GM18870 (cell line): ENCODE results near the gene EPHB4.
"Not testable (repeated sequence)": the region's sequence is repeated elsewhere in the genome, so short reads cannot be mapped to it uniquely, and the experiment has no call there.

Experiments used
- ATAC-seq: cut with Tn5 transposase; IDR thresholded peaks from one replicate; pipeline ENCODE4 v1.9.1; 2021; ENCODE audit warnings: moderate library complexity; ENCODE audit not compliant: unreplicated experiment

The EPHB4 gene

DNA sequence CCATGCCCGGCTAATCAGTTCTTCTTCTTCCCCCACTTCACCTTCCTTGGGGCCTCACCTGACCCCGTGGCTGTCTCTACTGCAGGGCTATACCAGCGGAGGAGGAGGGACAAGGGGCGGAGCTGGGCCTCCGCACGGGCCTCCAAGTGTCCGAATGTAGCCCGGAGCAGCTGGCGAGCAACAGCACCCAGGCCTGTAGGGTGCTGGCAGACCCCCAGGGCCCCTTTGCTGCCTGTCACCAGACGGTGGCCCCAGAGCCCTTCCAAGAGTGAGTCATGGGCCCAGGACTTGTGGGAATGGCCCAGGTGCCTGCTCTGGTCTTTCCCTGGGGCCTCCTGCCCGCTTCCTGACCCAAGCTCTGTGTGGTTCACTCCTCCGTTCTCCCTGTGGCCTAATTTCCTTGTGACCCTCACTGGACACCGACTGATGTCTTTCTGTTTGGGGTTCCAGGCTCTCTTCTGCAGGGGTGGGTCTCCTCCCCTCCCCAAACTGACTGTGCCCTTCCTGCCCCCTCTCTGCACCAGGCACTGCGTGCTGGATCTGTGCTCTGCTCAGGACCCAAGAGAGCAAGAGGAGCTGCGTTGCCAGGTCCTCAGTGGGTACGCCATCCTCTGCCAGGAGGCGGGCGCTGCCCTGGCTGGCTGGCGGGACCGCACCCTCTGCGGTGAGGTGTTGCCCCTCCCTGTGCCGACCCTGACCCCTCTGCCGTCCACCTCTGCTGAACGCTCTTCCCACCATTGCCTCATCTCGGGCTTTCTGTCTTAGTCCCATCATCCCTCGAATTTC is 35.2 kb downstream of the EPHB4 start:
- ATAC-seq = no peak

DNA sequence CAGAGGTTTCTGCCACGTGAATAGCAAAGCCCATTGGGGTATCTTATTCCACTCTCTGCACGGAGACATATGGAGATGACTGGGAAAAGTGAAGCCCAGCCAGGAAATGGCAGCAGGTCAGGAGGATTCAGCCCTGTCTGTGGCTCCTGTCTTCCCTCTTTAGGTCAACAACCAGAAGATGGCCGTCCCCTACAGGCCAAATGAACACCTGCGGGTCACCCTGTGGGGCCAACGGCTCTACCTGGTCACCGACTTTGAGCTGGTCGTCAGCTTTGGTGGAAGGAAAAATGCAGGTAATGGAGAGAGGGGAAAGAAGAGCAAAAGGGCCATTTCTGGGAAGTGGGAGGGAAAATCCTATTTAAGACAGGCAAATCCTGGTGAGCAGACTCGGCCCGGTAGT is 38.3 kb downstream of the EPHB4 start:
- ATAC-seq = no peak

DNA sequence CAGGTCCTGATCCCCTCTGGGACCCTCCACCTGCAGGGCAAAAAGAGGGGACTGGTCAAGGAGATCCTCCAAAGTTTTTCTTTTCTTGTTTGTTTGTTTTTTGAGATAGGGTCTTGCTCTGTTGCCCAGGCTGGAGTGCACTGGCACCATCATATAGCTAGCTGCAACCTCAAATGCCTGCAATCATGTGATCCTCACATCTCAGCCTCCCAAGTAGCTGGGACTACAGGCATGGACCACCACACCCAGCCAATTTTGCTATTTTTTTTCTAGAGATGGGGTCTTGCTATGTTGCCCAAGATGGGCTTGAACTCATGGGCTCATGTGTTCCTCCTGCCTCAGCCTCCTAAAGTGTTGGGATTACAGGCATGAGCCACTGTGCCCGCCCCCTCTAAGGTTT is 41.0 kb downstream of the EPHB4 start:
- ATAC-seq = no peak

DNA sequence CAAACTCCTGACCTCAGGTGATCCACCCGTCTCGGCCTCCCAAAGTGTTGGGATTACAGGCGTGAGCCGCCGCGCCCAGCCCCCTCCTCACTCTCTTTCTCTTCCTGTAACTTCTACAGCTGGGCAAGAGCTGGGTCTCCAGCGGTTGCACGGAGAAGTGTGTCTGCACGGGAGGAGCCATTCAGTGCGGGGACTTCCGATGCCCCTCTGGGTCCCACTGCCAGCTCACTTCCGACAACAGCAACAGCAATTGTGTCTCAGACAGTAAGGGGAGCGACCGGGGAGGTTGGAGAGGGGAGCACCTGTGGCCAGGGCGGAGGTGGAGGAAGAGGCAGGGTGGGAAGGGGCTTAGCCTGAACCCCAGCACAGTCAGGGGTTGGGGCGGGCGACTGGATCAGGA is 41.4 kb downstream of the EPHB4 start:
- no peak for ATAC-seq

DNA sequence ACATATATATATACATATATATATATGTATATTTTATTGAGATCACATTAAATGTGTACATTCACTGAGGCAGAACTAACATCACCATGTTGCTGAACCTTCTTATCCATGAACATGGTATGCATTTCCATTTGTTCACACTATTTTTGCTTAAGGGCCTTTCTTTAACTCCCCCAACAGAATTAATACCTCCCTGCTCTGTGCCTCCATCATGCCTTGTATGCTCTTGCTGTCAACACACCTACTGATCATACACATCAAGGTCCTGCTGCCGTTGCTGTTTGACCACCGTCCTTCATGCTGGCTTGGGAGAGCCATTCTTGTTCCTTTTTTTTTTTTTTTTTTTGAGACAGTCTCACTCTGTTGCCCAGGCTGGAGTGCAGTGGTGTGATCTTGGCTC is 43.5 kb downstream of the EPHB4 start:
- no peak for ATAC-seq

DNA sequence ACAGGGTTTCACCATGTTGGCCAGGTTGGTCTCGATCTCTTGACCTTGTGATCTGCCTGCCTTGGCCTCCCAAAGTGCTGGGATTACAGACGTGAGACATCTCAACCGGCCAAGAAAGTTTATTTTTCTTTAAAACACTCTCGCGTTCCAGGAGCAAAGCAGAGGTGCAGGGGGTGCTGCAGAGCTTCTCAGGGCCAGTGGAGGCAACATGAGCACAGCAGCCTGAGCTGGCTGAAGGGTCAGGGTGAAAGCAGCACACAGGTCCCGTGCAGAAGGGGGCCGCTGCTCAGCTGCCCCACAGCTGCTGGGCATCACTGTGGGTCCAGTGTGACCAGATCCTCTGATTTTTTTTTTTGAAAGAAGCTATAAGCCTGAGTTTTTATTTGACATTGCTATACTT is 46.1 kb downstream of the EPHB4 start:
- no peak for ATAC-seq

DNA sequence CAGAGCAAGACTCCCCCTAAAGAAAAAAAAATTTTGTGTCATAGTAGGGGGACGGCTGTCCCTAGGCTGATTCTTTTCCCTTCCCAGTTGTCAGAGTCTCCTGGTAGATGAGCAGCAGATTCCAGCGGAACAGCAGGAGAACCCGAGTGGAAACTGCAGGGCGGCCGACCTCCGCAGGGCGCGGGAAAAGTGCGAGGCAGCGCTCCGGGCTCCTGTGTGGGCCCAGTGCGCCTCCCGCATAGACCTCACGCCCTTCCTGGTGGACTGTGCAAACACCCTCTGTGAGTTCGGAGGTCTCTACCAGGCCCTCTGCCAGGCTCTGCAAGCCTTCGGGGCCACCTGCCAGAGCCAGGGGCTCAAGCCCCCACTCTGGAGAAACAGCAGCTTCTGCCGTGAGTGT is 48.0 kb downstream of the EPHB4 start:
- no peak for ATAC-seq

DNA sequence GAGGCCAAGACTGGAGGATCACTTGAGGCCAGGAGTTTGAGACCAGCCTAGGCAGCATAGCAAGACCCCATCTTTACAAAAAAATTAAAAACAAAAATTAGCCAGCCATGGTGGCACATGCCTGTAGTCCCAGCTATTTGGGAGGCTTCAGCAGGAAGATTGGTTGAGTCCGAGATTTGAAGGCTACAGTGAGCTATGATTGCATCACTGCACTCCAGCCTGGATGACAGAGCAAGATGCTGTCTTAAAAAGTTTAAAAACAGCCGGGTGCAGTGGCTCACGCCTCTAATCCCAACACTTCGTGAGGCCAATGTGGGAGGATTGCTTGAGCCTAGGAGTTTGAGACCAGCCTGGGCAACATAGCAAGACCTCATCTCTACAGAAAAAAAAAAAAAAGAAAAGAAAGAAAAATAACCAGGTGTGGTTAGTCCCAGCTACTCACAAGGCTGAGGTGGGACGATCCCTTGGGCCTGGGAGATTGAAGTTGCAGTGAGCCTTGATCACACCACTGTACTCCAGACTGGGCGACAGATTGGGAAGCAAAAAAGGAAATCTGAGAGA is 49.2 kb downstream of the EPHB4 start:
- no peak for ATAC-seq

DNA sequence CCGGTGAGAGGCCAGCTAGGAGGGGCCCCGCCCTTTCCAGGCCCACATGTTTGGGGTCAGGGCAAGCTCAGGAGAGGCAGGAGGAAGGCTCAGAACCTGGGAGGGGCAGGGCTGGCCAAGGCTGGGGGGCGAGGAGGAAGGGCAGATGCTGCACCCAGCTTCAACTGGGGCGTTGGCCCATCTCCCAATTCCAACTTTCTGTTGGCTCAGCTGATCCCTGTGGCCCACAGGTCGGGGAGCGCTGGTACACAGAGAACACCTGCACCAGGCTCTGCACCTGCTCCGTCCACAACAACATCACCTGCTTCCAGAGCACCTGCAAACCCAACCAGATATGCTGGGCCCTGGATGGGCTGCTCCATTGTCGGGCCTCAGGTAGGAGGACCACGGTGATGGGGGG is 53.8 kb downstream of the EPHB4 start:
- ATAC-seq = no peak

DNA sequence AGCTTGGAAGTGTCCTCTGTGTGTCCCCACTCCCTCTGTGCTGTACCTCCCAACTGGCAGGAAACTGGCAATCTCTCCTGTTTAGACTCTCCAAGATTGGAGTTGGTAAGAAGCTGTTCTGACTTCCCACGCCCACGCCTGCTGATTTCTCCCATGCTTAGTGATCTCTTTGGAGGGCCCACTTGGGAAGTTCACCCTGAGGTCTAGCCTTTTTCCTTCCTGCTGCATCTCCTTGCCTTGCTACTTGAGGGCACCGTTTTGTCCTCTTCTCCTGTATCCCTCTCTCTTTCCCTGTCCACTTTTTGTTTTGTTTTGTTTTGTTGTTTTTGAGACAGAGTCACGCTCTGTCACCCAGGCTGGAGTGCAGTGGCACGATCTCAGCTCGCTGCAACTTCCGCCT is 58.5 kb downstream of the EPHB4 start:
- no peak for ATAC-seq

DNA sequence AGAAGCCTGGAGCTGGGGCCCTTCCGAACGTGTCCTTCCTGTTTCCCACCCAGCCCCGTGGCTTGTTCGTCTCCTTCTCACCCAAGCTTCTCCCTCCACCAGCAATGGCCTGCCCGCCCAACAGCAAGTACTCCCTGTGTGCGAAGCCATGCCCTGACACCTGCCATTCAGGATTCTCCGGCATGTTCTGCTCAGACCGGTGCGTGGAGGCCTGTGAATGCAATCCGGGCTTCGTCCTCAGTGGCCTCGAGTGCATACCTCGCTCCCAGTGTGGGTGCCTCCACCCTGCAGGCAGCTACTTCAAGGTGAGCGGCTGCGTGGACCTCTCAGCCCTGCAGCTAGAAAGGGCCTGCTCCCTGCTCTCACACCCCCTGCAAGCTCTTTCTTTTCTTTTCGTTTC is 62.1 kb downstream of the EPHB4 start:
- ATAC-seq = no peak

DNA sequence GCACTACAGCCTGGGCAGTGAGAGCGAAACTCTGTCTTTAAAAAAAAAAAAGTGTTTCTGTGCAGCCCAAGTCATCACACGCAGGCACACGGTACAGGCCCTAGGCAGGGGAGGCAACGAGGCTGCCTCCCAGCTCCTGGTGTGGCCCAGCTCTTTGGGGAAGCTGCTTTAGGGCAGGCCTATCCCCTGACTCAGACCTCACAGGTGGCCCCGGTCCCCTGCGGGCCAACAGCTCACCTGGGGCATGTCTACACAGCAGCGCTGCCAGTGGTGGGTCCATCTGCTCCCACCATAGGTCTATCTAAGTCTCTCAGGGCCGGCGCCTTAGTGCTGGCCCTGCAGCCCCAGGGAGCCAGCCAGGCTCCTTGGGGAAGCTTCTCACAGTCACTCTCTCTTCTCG is 62.5 kb downstream of the EPHB4 start:
- no peak for ATAC-seq

DNA sequence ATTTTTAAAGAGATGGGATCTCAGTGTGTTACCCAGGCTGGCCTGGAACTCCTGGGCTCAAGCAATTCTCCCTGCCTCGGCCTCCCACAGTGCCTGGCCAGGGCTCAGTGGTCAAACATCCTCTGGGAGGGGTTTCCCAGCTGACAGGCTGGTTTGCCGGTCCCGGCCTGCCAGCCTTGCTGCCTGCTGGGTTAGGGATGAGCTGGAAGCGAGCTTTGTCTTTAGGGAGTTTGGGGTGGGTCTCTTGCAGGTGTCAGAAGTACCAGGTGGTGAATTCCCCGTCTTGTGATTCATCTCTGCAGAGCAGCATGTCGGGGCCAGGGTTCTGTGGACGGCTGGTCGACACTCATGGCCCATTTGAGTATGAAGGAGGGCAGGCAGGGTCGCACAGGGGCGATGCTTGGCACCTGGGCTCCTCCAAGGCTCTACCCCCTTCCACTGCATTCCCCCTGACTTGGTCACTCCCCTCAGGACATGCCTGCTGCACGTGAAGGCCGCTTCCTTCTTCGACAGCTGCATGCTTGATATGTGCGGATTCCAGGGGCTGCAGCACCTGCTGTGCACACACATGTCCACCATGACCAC is 63.7 kb downstream of the EPHB4 start:
- ATAC-seq = no peak

DNA sequence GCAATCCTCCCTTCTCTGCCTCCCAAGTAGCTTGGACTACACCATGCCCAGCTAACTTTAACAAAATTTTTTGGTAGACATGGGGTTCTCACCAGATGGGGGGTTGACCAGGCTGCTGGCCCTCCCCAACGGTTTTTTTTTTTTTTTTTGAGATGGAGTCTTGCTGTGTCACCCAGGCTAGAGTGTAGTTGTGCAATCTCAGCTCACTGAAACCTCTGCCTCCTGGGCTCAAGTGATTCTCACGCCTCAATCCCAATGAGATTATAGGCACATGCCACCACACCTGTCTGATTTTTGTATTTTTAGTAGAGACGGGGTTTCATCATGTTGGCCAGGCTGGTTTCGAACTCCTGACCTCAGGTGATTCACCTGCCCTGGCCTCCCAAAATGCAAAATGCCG is 64.5 kb downstream of the EPHB4 start:
- not testable (repeated sequence) for ATAC-seq

DNA sequence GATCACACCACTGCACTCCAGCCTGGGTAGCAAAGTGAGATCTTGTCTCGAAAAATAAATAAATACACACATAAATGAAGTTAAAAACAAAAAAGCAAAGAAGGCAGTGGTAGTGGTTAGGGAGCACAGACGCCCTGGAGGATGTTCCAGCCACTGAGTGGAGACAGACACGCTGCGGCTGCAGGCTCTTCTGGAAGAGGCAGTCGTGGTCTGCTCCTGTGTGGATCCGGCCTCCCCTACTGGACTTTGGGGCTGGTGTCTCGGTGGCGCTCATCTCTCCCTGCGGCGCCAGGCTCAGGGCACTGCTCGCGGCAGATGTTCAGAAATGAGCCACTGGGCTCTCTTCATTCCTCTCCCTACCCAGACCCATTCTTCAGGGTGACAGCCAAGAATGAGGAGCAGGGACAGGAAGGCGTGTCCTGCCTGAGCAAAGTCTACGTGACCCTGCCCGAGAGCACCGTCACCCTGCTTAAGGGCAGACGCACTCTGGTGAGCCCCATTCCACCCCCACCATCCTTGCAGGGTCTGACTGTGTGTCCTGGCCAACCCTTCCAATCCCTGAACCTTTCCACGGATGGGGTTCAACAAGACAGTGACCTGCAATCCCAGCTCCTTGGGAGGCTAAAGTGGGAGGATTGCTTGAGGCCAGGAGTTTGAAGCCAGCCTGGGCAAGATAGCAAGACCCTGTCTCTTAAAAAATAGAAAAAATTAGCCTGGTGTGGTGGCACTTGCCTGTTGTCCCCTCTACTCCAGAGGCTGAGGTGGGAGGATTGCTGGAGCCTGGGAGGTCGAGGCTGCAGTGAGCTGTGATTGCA is 67.8 kb downstream of the EPHB4 start:
- ATAC-seq = no peak

DNA sequence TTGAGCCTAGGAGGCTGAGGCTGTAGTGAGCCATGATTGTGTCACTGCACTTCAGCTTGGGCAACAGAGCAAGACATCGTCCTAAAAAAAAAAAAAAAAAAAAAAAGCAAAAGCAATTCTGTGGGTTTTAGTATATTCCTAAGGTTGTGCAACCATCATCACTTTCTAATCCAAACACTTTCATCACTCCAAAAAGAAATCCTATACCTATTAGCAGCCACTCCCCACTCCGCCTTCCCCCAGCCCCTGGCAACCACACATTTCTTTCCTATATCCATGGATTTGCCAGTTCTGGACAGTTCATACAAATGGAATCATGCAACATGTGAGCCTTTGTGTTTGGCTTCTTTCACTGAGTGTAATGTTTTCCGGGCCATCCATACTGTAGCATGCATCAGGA is 73.6 kb downstream of the EPHB4 start:
- no peak for ATAC-seq

DNA sequence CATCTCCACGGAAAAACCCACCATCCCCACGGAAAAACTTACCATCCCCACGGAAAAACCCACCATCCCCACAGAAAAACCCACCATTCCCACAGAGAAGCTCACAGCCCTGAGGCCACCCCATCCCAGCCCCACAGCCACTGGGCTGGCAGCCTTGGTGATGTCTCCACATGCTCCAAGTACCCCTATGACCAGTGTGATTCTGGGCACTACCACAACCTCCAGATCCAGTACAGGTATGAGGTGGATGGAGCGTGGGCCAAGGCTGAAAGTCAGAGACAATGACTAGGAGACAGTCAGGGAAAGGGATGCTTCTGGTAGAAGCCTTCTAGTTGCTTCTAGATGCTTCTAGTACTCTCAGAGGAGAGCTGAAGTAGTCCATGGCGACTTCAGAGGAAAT is 74.3 kb downstream of the EPHB4 start:
- ATAC-seq = no peak
